Measurements from ENCODE around the gene PCK2. TPM values are rescaled to one million over a fixed set of nuclear protein-coding genes. Genes with fewer than 3 reads are reported as not detected.
A peak's percentile ranks its signal among the peaks of the same experiment; 100 is the strongest.

PCK2 gene
- total and polyA plus RNA-seq, 2 of the 13 experiments (the other 11 are each of a cell fraction or from before 2014, with no cell fraction given): 129 to 272 TPM

DNA sequence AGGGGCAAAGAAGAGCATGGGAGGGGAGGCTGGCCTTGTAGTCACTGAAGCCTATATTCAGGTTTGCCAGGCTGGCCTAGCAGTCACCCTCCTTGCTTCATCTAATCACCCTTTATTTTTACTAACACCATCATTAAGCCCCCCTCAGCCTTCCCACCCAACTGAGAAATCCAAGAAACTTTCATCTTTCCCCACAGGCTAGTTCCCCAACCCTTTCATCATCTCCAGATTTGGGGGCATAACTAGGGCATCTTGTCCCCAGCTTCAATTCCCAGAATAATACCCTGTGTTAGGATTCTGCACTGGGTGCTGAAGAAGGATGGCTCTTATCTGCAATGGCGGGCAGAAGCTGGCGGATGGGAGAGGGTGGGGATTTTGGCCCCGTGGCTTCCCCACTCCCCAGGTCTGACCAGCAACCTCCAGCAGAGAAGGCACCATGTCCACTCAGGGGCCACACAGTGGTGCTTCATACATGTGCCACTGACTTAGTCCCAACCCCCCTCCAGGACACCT, 6.9 kb downstream of the PCK2 start (continued):
- peak; percentile 88; the same call in 1 of the 2 replicates for TF ChIP-seq ZC3H4 (CRISPR knock-in tag; IDR thresholded peaks at IDR 0.05; ENCODE audit: borderline replicate concordance)
- TF ChIP-seq FOSL1 (CRISPR knock-in tag; IDR thresholded peaks at IDR 0.05; ENCODE audit: borderline replicate concordance): no peak
- TF ChIP-seq NFE2 (CRISPR knock-in tag; IDR thresholded peaks at IDR 0.05): no peak
- TF ChIP-seq POLR2G (IDR thresholded peaks at IDR 0.05; ENCODE audit: low read depth, low read length): 0 out of 2 replicates have a peak, but pooled peaks have one; percentile 12
- peak; percentile 14; the same call in 1 of the 2 replicates for TF ChIP-seq PAF1 (CRISPR knock-in tag; IDR thresholded peaks at IDR 0.05)
- TF ChIP-seq RBFOX2 (IDR thresholded peaks at IDR 0.05; ENCODE audit: low read depth, low read length): 0 out of 2 replicates have a peak, but pooled peaks have one; percentile 4
- 0 out of 2 replicates have a peak, but pooled peaks have one; percentile 47 for TF ChIP-seq TMF1 (CRISPR knock-in tag; IDR thresholded peaks at IDR 0.05; ENCODE audit: low read depth)
- no peak for TF ChIP-seq CCDC6 (CRISPR knock-in tag; IDR thresholded peaks at IDR 0.05)
- no peak for TF ChIP-seq MAF1 (CRISPR knock-in tag; IDR thresholded peaks at IDR 0.05; ENCODE audit: borderline replicate concordance)
- TF ChIP-seq FOXA3 (CRISPR knock-in tag; IDR thresholded peaks at IDR 0.05): no peak
- TF ChIP-seq ZNF773 (CRISPR knock-in tag; IDR thresholded peaks at IDR 0.05; ENCODE audit: borderline replicate concordance): no peak
- 0 out of 2 replicates have a peak, but pooled peaks have one; percentile 60 for TF ChIP-seq SAFB2 (CRISPR knock-in tag; IDR thresholded peaks at IDR 0.05; ENCODE audit: borderline replicate concordance, low read depth)
- TF ChIP-seq NAIF1 (CRISPR knock-in tag; IDR thresholded peaks at IDR 0.05; ENCODE audit: borderline replicate concordance): no peak
- no peak for TF ChIP-seq CBX2 (IDR thresholded peaks at IDR 0.05; ENCODE audit: low read depth, low read length)
- no peak for TF ChIP-seq CBX2 (CRISPR knock-in tag; IDR thresholded peaks at IDR 0.05; ENCODE audit: low read depth)
- TF ChIP-seq HES4 (CRISPR knock-in tag; IDR thresholded peaks at IDR 0.05; ENCODE audit: borderline replicate concordance): no peak
- no peak for TF ChIP-seq PRMT3 (CRISPR knock-in tag; IDR thresholded peaks at IDR 0.05; ENCODE audit: borderline replicate concordance, low read depth)
- peak; percentile 31 for TF ChIP-seq ZNF781 (CRISPR knock-in tag; IDR thresholded peaks at IDR 0.05; ENCODE audit: borderline replicate concordance, not compliant biosample characterization)
